Articular chondrocyte of knee joint (primary cell): Measurements from ENCODE around the gene ABHD6. TPM values are rescaled to one million over a fixed set of nuclear protein-coding genes. Genes with fewer than 3 reads are reported as not detected.

Experiments used
- small RNA-seq: library from RNA; depleted of rRNA; stranded (forward); fragments of <200 nt; gene quantifications from one replicate; pipeline ENCODE3, GENCODE V24; 2012
- total RNA-seq: library from RNA; depleted of rRNA; stranded (reverse); fragments of >200 nt; gene quantifications from 2 replicates; pipeline ENCODE4 v1.2.3, GENCODE V29; 2012

ABHD6 gene
- total RNA-seq, result 5.1 and 5.9 TPM in 2 replicates

GRCh38 chr3:58237238-58237940, at the start of gene ABHD6:
Gene ABHD6 (plus strand): TSS chr3:58237792. CDS start chr3:58256587, 18,795 bp downstream.

DNA sequence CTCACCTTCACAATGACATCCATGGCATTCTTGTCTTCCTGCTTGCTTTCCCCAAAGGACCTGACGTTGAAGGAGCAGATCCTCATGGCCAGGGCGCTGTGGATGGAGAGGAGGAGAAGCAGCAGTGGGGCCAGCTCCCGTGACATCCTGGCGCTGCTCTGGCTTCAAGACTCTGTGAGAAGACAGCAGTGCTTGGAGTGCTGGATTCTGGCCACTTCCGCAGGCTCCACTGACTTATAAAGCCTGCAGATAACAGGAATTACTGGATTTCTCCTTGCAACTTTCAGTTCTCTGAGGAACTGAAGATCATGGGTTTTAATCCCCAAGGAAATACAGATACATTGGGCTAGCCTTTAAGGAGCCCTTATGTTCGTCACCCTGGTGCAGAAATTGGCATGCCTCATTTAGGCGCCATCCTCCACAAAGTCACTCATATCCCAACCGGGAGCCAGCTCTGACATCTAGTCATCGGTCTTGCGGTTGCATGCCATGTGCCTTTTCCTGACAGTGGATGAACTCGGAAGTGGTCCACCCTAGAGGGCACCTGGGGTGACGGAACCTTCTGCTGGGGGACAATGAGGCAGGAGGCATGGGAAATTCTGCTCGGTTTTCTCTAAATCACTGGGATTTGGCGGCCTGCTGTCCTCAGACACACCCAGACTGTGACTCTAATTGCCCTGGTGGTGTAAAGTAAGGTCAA, 26.7 kb upstream of the ABHD6 start, which contains the start of gene DNASE1L3:
Gene DNASE1L3 (minus strand): TSS at position 212 of the 700 bp plus-strand sequence. CDS start 66 bp downstream, at position 146.

GRCh38 chr3:58305882-58306711, 68.5 kb downstream of the ABHD6 start, which contains the start of the genes HTD2 and RPP14:
Gene HTD2 (plus strand): TSS chr3:58306520. CDS start chr3:58317614, 11,094 bp downstream.
Gene RPP14 (plus strand): TSS chr3:58306245. CDS start chr3:58310330, 4,085 bp downstream.

GRCh38 chr3:58332575-58333188, 95.1 kb downstream of the ABHD6 start, which contains the start of gene PXK:
Gene PXK (plus strand): TSS chr3:58332892. CDS start chr3:58332989, 97 bp downstream.

Small RNAs within 50 kb of the gene (small RNA-seq; reads per million reads assigned to genes)
- not detected for gene AC098479.1

Other genes starting within 250 kb of the ABHD6 start
- 152 and 176 TPM in 2 replicates for gene FLNB, start 229.4 kb upstream of the ABHD6 start, total RNA-seq
- 0.13 and 0.43 TPM in 2 replicates for gene DNASE1L3, start 26.8 kb upstream of the ABHD6 start, total RNA-seq
- gene RPP14, start 68.5 kb downstream of the ABHD6 start, total RNA-seq, result 12.8 and 14.4 TPM in 2 replicates
- 9.9 and 14.3 TPM in 2 replicates for gene HTD2, start 68.7 kb downstream of the ABHD6 start, total RNA-seq
- gene PXK, start 95.1 kb downstream of the ABHD6 start, total RNA-seq, result 67.8 and 69.4 TPM in 2 replicates
- 64.7 and 89.8 TPM in 2 replicates for gene PDHB, start 196.0 kb downstream of the ABHD6 start, total RNA-seq